Liver (tissue), 9 donors: ENCODE measurements around the gene SYT5. TPM values are rescaled to one million over a fixed set of nuclear protein-coding genes. Genes with fewer than 3 reads are reported as not detected.

Experiments used
- DNase-seq: peaks from one replicate; pipeline ENCODE4 v3.0.0-alpha.2; 2017; ENCODE audit warnings: low spot score
- H3K27ac ChIP-seq, 2 donors: one replicate each; pipeline ENCODE4 v1.7.0; 2013; ENCODE audit warnings: inconsistent platforms in 2 of 2, low read length in 2 of 2, control low read depth in 1 of 2, low read depth in 1 of 2, mild to moderate bottlenecking in 1 of 2
- H3K27me3 ChIP-seq, 4 donors: one replicate each; pipeline versions ENCODE4 v1.6.1 to v1.7.0; 2013; ENCODE audit warnings: low read length in 3 of 4, inconsistent platforms in 1 of 4, mild to moderate bottlenecking in 1 of 4, moderate library complexity in 1 of 4; ENCODE audit not compliant: control insufficient read depth in 4 of 4, insufficient read depth in 4 of 4
- H3K36me3 ChIP-seq, 4 donors: one replicate each; pipeline versions ENCODE4 v1.6.1 to v1.7.0; 2013; ENCODE audit warnings: low read length in 3 of 4, mild to moderate bottlenecking in 3 of 4, low read depth in 1 of 4, moderate library complexity in 1 of 4; ENCODE audit not compliant: control insufficient read depth in 4 of 4, insufficient read depth in 3 of 4
- H3K4me1 ChIP-seq, 4 donors: one replicate each; pipeline versions ENCODE4 v1.6.1 to v1.7.0; 2013; ENCODE audit warnings: low read length in 3 of 4, mild to moderate bottlenecking in 3 of 4, moderate library complexity in 1 of 4; ENCODE audit not compliant: control insufficient read depth in 4 of 4, insufficient read depth in 4 of 4
- H3K4me3 ChIP-seq, 3 donors: one replicate each; pipeline versions ENCODE4 v1.6.1 to v1.7.0; 2013; ENCODE audit warnings: low read length in 3 of 3, control low read depth in 1 of 3, low read depth in 1 of 3, mild to moderate bottlenecking in 1 of 3
- H3K9ac ChIP-seq, 2 donors: one replicate each; pipeline ENCODE4 v1.7.0; 2013; ENCODE audit warnings: low read length in 2 of 2, mild to moderate bottlenecking in 2 of 2, moderate library complexity in 2 of 2, control low read depth in 1 of 2, low read depth in 1 of 2
- H3K9me3 ChIP-seq, 4 donors: one replicate each; pipeline versions ENCODE4 v1.6.1 to v1.7.0; 2013; ENCODE audit warnings: low read length in 3 of 4; ENCODE audit not compliant: control insufficient read depth in 4 of 4
- EGR1 ChIP-seq, 2 donors: IDR thresholded peaks; 2 replicates each; pipeline ENCODE4 v1.6.1; 2016 to 2018; ENCODE audit warnings: antibody characterized with exemption in 2 of 2, low read depth in 2 of 2
- GABPA ChIP-seq, 2 donors: IDR thresholded peaks in 1 of 2; conservative IDR thresholded peaks in 1 of 2; 2 replicates each; pipeline ENCODE4 v1.6.1; 2016; ENCODE audit warnings: antibody characterized with exemption in 2 of 2, mild to moderate bottlenecking in 1 of 2, moderate library complexity in 1 of 2
- HNF4A ChIP-seq, 2 donors: conservative IDR thresholded peaks; 2 replicates each; pipeline ENCODE4 v1.6.1; 2016; ENCODE audit warnings: antibody characterized with exemption in 2 of 2, mild to moderate bottlenecking in 2 of 2
- HNF4G ChIP-seq: IDR thresholded peaks from 2 replicates; pipeline ENCODE4 v1.6.1; 2016; ENCODE audit warnings: antibody characterized with exemption
- RAD21 ChIP-seq, 2 donors: IDR thresholded peaks; 2 replicates each; pipeline ENCODE4 v1.6.1; 2016; ENCODE audit warnings: antibody characterized with exemption in 2 of 2, mild to moderate bottlenecking in 2 of 2
- SP1 ChIP-seq: IDR thresholded peaks from 2 replicates; pipeline ENCODE4 v1.6.1; 2018; ENCODE audit warnings: antibody characterized with exemption, mild to moderate bottlenecking
- WGBS: extraction: QIAGEN DNeasy Blood & Tissue Kit; methylation state at CpG from one replicate; pipeline ENCODE4 v1.1.7; 2013; 5-methylcytosine and 5-hydroxymethylcytosine counted together
- polyA plus RNA-seq, 2 donors: library from polyadenylated mRNA; stranded (reverse) in 1 of 2; unstranded in 1 of 2; fragments of 200-250 nt in 1 of 2; fragments of >200 nt in 1 of 2; fragmentation: Nextera tagmentation in 1 of 2; extraction: Ambion mirVana in 1 of 2; gene quantifications; one replicate each; pipeline versions ENCODE4 v1.2.1 to v1.2.3, GENCODE V29; 2013 to 2015
- total RNA-seq, 2 donors: library from RNA; depleted of rRNA; stranded (reverse); fragments of >200 nt; gene quantifications; one replicate each; pipeline ENCODE4 v1.2.3, GENCODE V29; 2014
- TF ChIP-seq, protein P1 (sequence below): fragments of 150-350 bp; IDR thresholded peaks from 2 replicates; pipeline ENCODE4 v1.5.1; 2017; ENCODE audit warnings: improper control_type of control experiment, low read depth, low read length; ENCODE audit not compliant: missing input control
- donor health status: healthy.
- donor health status: healthy.
- donor health status: healthy.
- donor health status: healthy.
- donor health status: healthy.

The SYT5 gene
- total and polyA plus RNA-seq, 4 donors, result under 0.01 TPM; not detected in 3

DNA sequence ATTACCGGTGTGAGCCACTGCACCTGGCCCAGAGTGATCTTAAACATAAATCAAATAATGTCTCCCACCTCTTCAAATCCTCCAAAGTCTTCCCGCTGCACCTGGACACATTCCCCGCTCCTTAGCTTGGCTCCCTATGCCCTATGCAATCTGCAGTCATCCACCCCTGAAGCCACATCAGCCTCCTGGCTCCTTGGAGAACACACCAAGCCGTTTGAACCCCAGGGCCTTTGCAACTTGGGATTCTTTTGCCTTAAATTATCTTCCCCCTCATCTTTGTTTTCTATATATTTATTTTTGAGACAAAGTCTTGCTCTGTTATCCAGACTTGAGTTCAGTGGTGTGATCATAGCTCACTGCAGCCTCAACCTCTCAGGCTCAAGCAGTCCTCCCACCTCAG lies 11.0 kb downstream of the SYT5 start:
- H3K27me3 ChIP-seq, result peaks cover 5 to 9% (median 5%) of the 10 kb centered on the region in 4 donors
- no peak overlapping the region for H3K4me3 ChIP-seq
- H3K36me3 ChIP-seq, result no peaks in the 10 kb centered on the region
- 69% methylated on average over 4 of the region's 4 CpGs for WGBS
- H3K9me3 ChIP-seq, result no peaks in the 10 kb centered on the region
- H3K27ac ChIP-seq, result no peak overlapping the region
- H3K9ac ChIP-seq, result no peak overlapping the region
- no peak for DNase-seq
- H3K4me1 ChIP-seq, result peaks cover 0 to 10% (median 0%) of the 10 kb centered on the region in 4 donors
- TF ChIP-seq HNF4G (no peak), GABPA (IDR thresholded peaks at IDR 0.05 in 1 of 2, conservative IDR thresholded peaks at IDR 0.05 in 1 of 2) (no peak)

DNA sequence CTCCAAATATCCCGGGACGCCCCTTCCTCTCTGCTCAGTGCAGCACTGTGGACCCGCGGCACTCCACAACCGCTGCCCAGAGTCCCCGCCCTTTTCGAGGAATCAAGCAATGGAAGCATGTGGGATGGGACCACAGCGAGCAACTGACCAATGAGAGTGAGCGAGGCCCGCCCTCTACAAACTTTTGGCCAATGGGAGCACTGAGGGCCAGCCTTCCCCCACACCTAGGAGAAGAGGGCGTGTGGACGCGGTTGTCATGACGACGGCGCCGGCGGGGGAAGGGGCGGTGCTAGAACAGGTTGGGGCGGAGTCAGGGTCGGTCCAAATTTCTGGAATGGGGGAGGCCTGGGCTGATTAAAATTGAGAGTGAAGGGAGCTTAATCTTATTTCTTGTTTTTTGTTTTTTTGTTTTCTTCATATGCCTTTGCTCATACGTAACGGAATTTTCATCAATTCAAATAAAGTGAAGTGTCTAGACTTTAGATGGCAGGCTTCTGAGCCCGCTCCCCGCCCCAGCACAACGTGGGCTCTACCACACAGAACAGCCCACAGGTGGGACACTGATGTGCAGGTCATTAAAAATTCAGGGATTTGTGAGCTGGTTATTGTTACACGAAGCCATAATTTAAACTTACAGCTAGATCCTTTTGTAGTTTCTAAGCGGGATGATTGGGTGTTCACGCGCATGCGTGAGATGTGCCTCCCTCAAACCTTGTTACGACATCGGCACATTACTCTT lies 13.4 kb downstream of the SYT5 start, which contains the start of gene DNAAF3:
Gene DNAAF3, minus strand, starts transcription at position 84 of the 739 bp plus-strand sequence. CDS start 200 bp downstream, outside the sequence.
- TF ChIP-seq EGR1 (IDR thresholded peaks at IDR 0.05; ENCODE audit: low read depth in 2 of 2), result peak in 1 of 2 donors; percentile 35
- TF ChIP-seq GABPA (IDR thresholded peaks at IDR 0.05 in 1 of 2, conservative IDR thresholded peaks at IDR 0.05 in 1 of 2), result peak in 1 of 2 donors; percentile 13
- peak; percentile 84 for TF ChIP-seq SP1
- no peak for TF ChIP-seq HNF4A (conservative IDR thresholded peaks at IDR 0.05)
- H3K4me3 ChIP-seq, result peak within 1 kb of the TSS; percentile 18 to 45 (median 36)
- no peaks in the 10 kb centered on the region for H3K9me3 ChIP-seq
- no peaks in the 10 kb centered on the region for H3K36me3 ChIP-seq
- H3K27me3 ChIP-seq, result peaks cover under 1 to 12% (median 7%) of the 10 kb centered on the region in 4 donors
- no peak within 1 kb of the TSS for H3K9ac ChIP-seq
- peaks cover 0 to 10% (median 0%) of the 10 kb centered on the region in 4 donors for H3K4me1 ChIP-seq
- peak; percentile 93 for DNase-seq
- no peak within 1 kb of the TSS for H3K27ac ChIP-seq
- WGBS, result 4% methylated on average over 33 of the region's 33 CpGs

DNA sequence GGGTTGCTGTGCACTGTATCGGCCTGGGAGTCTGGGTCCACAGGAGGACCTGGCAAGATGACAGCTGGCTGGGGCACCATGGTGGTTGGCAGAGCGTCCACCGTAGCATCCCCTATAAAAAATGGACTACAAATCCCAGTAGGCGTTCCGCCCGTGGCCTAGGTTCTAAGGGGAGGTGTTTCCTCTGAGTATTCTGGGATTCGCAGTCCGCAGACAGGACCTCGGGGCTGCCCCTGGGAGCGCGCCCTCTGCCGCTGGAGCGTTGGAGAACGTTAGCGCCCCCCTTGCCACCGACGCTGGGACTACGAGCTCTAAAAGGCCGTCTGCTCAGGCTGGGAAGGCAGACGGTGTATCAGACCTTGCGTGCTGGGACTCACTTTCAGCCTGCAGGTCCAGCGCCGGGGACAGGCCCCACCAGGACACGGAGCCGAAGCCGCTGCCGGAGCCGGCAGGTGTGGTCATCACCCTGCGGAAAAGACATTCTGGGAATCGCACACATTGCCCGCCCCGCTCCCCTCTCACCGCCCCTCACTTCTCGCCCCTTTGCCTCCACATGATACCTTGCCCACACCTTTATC lies 14.0 kb downstream of the SYT5 start:
- DNase-seq, result peak; percentile 57
- peaks cover 0 to 10% (median 0%) of the 10 kb centered on the region in 4 donors for H3K4me1 ChIP-seq
- no peaks in the 10 kb centered on the region for H3K36me3 ChIP-seq
- H3K9me3 ChIP-seq, result no peaks in the 10 kb centered on the region
- no peak overlapping the region for H3K27ac ChIP-seq
- H3K4me3 ChIP-seq, result peak overlapping the region; percentile 18 to 45 (median 36)
- 6% methylated on average over 34 of the region's 34 CpGs for WGBS
- H3K27me3 ChIP-seq, result peaks cover 3 to 9% (median 6%) of the 10 kb centered on the region in 4 donors
- H3K9ac ChIP-seq, result no peak overlapping the region
- no peak for TF ChIP-seq EGR1 (IDR thresholded peaks at IDR 0.05; ENCODE audit: low read depth in 2 of 2)
- TF ChIP-seq, protein P1, sequence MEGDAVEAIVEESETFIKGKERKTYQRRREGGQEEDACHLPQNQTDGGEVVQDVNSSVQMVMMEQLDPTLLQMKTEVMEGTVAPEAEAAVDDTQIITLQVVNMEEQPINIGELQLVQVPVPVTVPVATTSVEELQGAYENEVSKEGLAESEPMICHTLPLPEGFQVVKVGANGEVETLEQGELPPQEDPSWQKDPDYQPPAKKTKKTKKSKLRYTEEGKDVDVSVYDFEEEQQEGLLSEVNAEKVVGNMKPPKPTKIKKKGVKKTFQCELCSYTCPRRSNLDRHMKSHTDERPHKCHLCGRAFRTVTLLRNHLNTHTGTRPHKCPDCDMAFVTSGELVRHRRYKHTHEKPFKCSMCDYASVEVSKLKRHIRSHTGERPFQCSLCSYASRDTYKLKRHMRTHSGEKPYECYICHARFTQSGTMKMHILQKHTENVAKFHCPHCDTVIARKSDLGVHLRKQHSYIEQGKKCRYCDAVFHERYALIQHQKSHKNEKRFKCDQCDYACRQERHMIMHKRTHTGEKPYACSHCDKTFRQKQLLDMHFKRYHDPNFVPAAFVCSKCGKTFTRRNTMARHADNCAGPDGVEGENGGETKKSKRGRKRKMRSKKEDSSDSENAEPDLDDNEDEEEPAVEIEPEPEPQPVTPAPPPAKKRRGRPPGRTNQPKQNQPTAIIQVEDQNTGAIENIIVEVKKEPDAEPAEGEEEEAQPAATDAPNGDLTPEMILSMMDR, result peak; percentile 15
- peak in 1 of 2 donors; percentile 11 for TF ChIP-seq RAD21 (IDR thresholded peaks at IDR 0.05)
